H7 (cell line): ENCODE data around the gene VEGFA. TPM values are rescaled to one million over a fixed set of nuclear protein-coding genes. Genes with fewer than 3 reads are reported as not detected.

Source experiments
- DNase-seq: peaks from one replicate; pipeline ENCODE4 v3.0.0; 2012
- H3K27me3 ChIP-seq: 2 replicates; pipeline ENCODE4 v1.6.0; 2011; ENCODE audit warnings: mild to moderate bottlenecking, low read length; ENCODE audit not compliant: control insufficient read depth, insufficient read depth
- H3K36me3 ChIP-seq: replicated peaks from 2 replicates; pipeline ENCODE4 v1.5.1; 2011; ENCODE audit warnings: low read length; ENCODE audit not compliant: control insufficient read depth, insufficient read depth
- H3K4me3 ChIP-seq: 2 replicates; pipeline ENCODE4 v1.5.1; 2011; ENCODE audit warnings: low read depth, mild to moderate bottlenecking, control low read depth, low read length, moderate library complexity; ENCODE audit not compliant: insufficient read depth
- total RNA-seq: library from RNA; depleted of rRNA; stranded (reverse); fragments of >200 nt; shearing (Covaris generic); gene quantifications from 2 replicates; pipeline ENCODE4 v1.2.3, GENCODE V29; 2014

The VEGFA gene
- total RNA-seq, 1 experiment from 2014 or later: 32.1 TPM

DNA sequence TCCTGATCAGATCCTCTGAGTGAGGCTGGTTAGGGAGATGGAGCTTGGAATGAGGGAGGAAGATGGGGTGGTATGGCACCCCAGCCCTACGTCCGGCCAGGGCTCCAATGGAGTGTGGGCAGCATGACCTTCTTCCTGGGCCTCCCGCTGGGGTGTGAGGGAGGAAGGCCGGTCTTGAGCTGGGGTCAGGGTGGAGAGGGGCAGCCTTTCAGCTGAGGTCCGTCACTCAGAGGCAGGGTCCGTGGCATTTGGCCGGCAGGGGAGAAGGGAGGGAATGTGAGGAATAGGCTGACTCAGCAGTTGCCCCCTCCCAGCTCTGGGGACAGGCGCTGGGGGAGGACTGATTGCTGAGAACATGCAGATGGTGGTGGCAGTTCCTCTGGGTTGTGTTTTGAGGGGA lies 25.5 kb upstream of the VEGFA start:
- H3K4me3 ChIP-seq: no peak overlapping the region
- peak; percentile 71 for DNase-seq

DNA sequence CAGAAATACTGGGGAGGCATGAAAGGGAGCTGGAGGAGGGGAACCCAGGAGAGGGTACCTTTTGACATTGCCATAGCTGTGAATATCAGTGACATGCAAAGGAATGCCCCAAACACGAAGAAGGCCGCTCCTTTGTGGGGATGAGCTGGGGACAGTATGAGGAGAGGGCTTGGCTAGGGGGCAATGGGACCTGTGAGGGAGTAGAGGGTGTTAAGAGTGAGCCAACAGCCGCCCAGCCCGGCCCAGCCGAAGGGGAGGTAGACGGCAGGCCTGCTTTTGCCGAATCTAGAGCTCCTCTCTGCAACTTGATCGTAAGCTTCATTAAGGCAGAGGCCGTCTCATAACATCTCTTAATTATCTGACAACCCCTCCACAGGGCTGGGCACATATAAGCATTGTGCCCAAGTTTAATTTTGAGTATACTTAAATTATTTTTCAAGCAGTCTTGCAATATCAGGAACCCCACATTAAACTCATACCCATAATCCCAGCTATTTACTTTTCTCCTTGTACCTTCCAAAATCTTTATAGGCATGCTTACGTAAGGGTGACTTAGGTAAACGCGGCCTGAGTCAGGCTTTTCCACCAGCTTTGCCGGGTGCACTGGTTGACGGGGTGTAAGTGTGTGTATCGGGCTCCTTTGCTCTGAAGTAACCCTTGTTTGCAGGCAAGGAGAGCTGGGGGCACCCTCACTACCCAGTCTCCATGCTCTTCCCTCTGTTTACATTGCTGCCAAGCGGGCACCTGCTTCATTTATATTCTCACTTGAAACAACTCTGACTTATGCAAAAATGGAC lies 24.9 kb upstream of the VEGFA start:
- Histone ChIP-seq H3K27me3 (no peaks in the 10 kb centered on the region), H3K4me3 (no peak overlapping the region), H3K36me3 (no peaks in the 10 kb centered on the region)
- DNase-seq: peak; percentile 46

More for the DNA sequence above, 25.5 kb upstream of the VEGFA start:
- Histone ChIP-seq H3K27me3 (no peaks in the 10 kb centered on the region), H3K36me3 (no peaks in the 10 kb centered on the region)

DNA sequence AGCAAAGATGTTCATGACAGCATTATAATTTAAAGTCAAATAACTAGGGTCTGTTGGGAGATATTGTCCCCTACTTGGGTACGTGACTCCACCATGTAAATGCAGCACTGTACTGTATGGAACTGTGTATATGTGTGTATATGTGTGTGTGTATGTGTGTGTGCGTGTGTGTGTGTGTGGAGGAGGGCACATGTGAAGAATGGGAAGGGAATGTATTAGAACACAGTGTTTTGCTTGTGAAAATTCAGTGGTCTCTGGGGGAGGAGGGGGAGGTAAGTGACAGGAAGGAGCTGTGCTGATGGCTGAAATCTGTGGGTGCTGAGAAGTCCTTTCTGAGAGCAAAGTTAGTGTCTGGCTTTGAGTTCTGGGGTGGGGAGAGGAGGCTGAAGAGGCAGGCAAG lies 23.9 kb upstream of the VEGFA start:
- H3K36me3 ChIP-seq: no peaks in the 10 kb centered on the region
- H3K27me3 ChIP-seq: no peaks in the 10 kb centered on the region
- no peak overlapping the region for H3K4me3 ChIP-seq
- DNase-seq: peak; percentile 2

DNA sequence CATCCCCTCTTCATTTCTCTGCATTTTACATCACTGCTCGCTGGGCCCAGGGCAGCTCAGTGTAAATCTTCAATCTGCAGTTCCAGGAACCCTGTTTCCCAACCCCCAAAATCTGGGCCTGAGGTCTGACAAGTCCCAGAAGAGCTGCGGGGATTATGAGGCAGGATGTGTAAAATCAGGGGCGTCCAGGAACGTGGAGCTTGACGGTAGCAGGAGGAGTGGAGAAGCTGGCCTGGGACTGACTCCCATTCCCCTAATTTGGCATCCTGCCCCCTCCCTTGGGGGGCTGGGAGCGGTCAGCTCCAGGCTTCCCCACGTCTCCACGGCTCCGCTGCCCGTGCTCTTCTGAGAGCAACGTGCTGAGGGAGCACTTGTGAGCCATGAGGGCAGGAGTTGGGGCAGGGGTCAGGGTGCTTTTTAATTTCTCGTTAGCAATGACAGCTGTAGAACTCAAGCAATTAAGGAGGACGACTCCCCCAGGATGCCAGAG lies 23.4 kb upstream of the VEGFA start:
- peak; percentile 40 for DNase-seq
- Histone ChIP-seq H3K36me3 (no peaks in the 10 kb centered on the region), H3K4me3 (no peak overlapping the region), H3K27me3 (no peaks in the 10 kb centered on the region)

DNA sequence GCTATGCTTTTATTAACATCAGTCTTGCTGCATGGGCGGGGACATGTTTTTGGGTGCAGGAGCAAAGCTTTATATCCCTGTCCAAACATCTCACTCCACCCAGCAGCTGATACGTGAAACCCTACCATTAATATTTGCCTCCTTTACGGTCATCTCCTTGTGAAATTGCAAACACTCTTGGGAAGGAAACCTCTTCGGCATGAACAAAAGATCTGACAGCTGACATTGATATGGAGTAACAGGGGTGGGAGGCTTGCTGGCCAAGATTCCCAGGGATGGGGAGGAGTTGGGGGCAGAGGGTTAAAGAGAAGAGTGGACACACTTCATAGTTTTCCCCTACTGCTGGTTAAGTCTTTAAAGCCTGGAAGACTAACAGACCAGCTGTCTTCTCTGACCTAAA lies 22.2 kb upstream of the VEGFA start:
- Histone ChIP-seq H3K27me3 (no peaks in the 10 kb centered on the region), H3K4me3 (no peak overlapping the region)
- DNase-seq: peak; percentile 10

DNA sequence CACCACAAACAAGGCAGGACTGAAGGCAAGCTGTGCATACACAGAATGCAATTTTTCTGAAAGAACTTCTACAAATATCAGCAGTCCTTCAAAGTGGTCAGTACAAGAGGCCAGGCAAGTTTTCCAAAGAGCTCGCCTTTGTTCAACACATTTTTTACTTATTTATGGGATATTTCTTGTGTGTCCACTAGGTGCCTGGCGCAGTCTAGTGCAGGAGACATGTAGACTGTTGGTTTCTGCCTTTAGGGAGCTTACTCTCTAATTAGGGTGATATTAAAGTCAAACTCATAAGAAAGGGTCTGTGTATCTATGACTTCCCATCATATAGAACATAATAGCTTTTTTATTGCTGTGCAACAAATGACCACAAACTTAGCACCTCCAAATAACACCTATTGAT lies 21.2 kb upstream of the VEGFA start:
- Histone ChIP-seq H3K27me3 (no peaks in the 10 kb centered on the region), H3K4me3 (no peak overlapping the region), H3K36me3 (no peaks in the 10 kb centered on the region)
- peak; percentile 4 for DNase-seq

More for the DNA sequence above, 22.2 kb upstream of the VEGFA start:
- H3K36me3 ChIP-seq: no peaks in the 10 kb centered on the region

DNA sequence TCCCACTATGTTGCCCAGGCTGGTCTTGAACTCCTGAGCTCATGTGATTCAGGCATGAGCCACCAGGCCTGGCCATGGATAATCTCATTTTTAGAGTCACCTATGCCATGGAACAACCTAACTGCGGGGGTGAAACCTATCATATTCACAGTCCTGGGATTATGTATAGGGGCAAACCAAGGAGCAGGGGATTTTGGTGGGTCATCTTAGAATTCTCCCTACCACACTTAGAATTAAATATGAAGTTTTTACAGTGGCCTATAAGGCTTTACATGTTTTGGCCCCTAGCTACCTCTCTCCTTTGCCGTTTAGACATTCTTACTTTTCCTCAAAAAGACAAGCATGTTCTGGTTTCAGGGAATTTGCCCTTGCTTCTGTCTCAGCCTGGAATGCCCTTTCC lies 20.6 kb upstream of the VEGFA start:
- peak; percentile 4 for DNase-seq
- H3K36me3 ChIP-seq: no peaks in the 10 kb centered on the region
- H3K27me3 ChIP-seq: no peaks in the 10 kb centered on the region
- no peak overlapping the region for H3K4me3 ChIP-seq

DNA sequence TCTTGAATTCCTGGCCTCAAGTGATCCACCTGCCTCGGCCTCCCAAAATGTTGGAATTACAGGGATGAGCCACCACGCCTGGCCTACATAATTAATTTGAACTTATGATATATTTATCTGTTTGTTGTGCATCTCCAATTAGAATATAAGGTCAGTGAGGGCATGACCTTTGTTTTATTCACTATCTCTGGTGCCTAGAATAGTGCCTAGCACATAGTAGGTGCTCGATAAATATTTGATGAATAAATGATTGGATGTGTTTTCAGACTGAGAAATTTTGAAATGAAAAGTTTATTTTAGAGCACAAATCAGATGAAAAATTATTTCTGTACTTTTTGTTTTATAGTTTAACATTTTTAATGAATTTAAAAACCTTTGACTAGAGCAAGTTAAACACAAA lies 19.4 kb upstream of the VEGFA start:
- no peak for DNase-seq
- no peaks in the 10 kb centered on the region for H3K36me3 ChIP-seq
- H3K27me3 ChIP-seq: no peaks in the 10 kb centered on the region
- no peak overlapping the region for H3K4me3 ChIP-seq

DNA sequence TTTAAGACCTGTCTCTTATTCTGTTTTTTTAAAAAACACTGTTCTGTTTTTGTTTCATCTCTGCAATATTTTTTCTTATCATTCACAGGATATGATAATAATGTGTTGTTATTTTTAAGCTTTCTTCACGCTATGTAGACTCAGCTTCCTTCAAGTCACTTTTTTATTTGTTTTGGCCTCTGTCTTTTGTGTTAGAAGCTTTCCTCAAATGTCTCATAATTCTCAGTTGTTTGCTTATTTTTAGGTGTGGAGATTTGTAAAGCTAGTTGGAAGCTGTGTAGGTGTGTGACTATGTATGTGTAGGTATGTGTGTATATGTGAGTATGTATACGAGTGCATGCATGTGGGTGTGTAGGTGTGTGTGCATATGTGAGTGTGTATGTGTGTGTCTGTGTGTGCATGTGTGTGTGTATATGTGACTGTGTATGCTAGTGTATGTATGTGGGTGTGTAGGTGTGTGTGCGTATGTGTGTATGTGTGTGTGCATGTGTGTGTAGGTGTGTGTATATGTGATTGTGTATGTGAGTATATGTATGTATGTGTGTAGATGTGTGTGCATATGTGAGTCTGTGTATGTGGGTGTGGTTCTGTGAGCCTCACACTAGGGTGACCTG lies 16.3 kb upstream of the VEGFA start:
- H3K27me3 ChIP-seq: no peaks in the 10 kb centered on the region
- no peak overlapping the region for H3K4me3 ChIP-seq
- no peak for DNase-seq

DNA sequence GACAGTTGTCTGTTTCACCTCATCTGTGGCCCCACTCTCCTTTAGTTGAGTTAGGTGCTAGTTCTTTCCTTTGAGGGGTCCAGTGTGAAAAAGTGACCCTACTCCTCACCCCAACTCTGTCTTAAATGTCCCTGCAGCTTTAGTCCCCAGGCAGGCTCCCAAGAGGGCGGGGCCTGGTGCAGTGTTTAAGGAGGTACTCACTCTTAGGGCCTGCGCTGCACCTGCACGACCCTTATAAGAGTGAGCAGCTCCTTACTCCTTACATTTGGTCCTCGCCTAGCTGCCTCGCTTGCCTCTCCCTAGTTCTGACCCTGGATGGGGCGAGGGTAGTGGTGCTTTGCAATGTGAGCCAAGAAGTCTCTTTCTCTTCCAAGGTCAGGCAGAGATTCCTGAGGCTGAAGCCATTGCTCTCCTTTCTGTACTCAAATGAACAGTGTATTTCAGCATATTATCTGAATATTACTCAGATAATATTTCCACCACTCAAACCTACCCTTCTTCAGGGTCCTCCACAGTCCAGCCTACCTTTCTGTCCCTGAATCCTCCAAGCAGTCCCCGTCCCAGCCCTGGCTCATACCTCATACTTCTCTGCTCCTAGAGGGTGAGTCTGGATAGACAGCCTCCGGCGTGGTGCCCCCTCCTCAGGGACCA lies 11.9 kb upstream of the VEGFA start:
- Histone ChIP-seq H3K36me3 (no peaks in the 10 kb centered on the region), H3K27me3 (no peaks in the 10 kb centered on the region; the same call in 1 of the 2 replicates)
- no peak for DNase-seq

More for the DNA sequence above, 16.3 kb upstream of the VEGFA start:
- H3K36me3 ChIP-seq: no peaks in the 10 kb centered on the region

DNA sequence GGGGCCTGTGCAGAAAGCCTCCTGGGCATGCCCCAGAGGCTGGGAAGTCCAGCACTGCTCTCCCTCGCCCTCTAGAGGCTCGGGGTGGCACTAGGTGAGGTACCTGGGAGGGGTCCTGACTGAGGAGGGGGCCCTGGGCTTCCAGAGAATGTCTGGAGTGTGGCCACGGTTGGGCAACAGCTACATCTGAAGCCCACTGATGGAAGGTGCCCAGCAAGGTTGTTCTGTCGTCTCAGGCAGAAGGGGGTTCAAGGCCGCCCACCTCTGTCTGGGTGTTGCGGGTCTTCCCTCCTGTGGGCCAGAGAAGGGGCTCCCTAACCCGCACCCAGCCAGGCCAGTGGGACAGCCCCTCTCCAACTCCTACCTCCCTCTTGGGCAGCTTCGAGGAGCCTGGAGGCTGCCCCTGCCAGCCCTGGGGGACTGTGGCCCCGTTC lies 11.4 kb upstream of the VEGFA start:
- peak; percentile 95 for DNase-seq
- no peaks in the 10 kb centered on the region for H3K36me3 ChIP-seq
- H3K4me3 ChIP-seq: no peak overlapping the region
- no peaks in the 10 kb centered on the region; the same call in 1 of the 2 replicates for H3K27me3 ChIP-seq

More for the DNA sequence above, 11.9 kb upstream of the VEGFA start:
- no peak overlapping the region for H3K4me3 ChIP-seq

DNA sequence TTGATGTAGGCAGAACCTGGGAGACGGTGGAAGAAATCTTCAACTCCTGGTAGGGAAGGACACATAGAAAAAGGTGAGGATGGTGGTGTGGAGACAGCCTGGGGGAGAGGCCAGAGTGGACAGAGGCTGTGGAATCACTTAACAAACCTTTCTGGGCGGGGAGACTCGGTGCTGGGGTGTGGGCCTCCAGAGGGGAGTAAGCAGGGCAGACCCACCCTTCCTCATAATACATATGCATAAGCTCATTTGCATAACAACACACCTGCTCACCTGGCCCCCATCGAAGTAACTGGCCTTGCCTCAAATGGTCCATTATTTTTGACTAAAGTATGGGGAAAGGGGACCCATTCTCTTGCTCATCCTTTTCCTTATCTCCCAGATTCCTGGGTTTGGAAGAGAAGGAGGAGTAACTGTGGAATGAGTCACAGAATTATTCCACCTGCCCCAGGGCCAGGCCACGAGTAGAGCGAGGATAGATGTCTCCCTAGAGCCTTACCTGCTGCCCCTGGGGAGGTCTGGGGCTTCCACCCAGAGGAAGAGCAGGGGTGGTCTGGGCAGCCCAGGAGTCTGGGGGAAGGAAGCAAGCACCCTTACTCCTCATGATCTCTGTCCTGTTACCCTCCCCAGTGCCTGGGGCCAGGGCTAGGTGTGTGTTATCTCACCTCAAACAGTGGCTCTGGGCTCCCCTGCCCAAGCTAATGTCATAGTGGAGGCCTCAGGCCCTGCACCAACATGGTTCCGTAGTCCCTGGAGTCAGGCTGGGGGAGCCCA lies 10.7 kb upstream of the VEGFA start:
- Histone ChIP-seq H3K4me3 (no peak overlapping the region), H3K27me3 (no peaks in the 10 kb centered on the region; the same call in 1 of the 2 replicates), H3K36me3 (no peaks in the 10 kb centered on the region)
- peak; percentile 66 for DNase-seq

DNA sequence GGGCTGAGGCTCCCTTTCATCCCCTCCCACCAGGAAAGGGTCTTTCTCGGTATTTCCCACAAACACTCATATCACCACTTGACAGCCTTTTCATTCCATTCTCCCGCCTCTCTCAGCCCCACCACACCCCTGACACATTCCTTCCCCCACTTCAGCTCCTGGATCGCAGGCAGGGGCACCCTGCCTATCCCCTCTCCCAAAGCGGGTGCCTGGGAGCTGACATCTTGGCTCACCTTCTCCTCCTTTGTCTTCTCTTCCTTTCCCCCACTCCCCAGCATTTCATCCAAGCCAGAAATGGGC lies 10.2 kb upstream of the VEGFA start:
- Histone ChIP-seq H3K4me3 (no peak overlapping the region), H3K36me3 (no peaks in the 10 kb centered on the region)
- no peak for DNase-seq

More for the DNA sequence above, 10.2 kb upstream of the VEGFA start:
- no peaks in the 10 kb centered on the region; the same call in 1 of the 2 replicates for H3K27me3 ChIP-seq
